Rectal smooth muscle tissue (tissue), 1 donor: ENCODE measurements around the gene SMAD6.

Source experiments
- H3K27ac ChIP-seq: one replicate; pipeline ENCODE4 v1.7.0; 2013; ENCODE audit warnings: low read depth, low read length, inconsistent platforms
- H3K27me3 ChIP-seq: one replicate; pipeline ENCODE4 v1.7.0; 2013; ENCODE audit warnings: low read length; ENCODE audit not compliant: control insufficient read depth, insufficient read depth
- H3K36me3 ChIP-seq: one replicate; pipeline ENCODE4 v1.7.0; 2013; ENCODE audit warnings: low read length; ENCODE audit not compliant: control insufficient read depth, insufficient read depth
- H3K4me1 ChIP-seq: one replicate; pipeline ENCODE4 v1.7.0; 2013; ENCODE audit warnings: low read length; ENCODE audit not compliant: control insufficient read depth, insufficient read depth
- H3K4me3 ChIP-seq: one replicate; pipeline ENCODE4 v1.7.0; 2013; ENCODE audit warnings: low read length
- H3K9ac ChIP-seq: one replicate; pipeline ENCODE4 v1.7.0; 2013; ENCODE audit warnings: low read length

The SMAD6 gene

GRCh38 chr15:66802025-66803001, 100.3 kb downstream of the SMAD6 start:
- no peak overlapping the region for H3K4me3 ChIP-seq
- no peaks in the 10 kb centered on the region for H3K27me3 ChIP-seq
- H3K36me3 ChIP-seq, result no peaks in the 10 kb centered on the region
- H3K4me1 ChIP-seq, result peaks cover 20% of the 10 kb centered on the region
- H3K27ac ChIP-seq, result peak overlapping the region; percentile 56
- no peak overlapping the region for H3K9ac ChIP-seq

- Histone ChIP-seq H3K27ac (peak overlapping the region; percentile 56), H3K36me3 (no peaks in the 10 kb centered on the region), H3K27me3 (no peaks in the 10 kb centered on the region), H3K9ac (no peak overlapping the region), H3K4me3 (no peak overlapping the region), H3K4me1 (peaks cover 20% of the 10 kb centered on the region)
Observed at GRCh38 chr15:66803182-66803729, 101.2 kb downstream of the SMAD6 start.

GRCh38 chr15:66803749-66804148, 101.7 kb downstream of the SMAD6 start:
- H3K9ac ChIP-seq, result no peak overlapping the region
- peaks cover 19% of the 10 kb centered on the region for H3K4me1 ChIP-seq
- H3K27ac ChIP-seq, result peak overlapping the region; percentile 56
- no peak overlapping the region for H3K4me3 ChIP-seq
- H3K27me3 ChIP-seq, result no peaks in the 10 kb centered on the region
- no peaks in the 10 kb centered on the region for H3K36me3 ChIP-seq

DNA sequence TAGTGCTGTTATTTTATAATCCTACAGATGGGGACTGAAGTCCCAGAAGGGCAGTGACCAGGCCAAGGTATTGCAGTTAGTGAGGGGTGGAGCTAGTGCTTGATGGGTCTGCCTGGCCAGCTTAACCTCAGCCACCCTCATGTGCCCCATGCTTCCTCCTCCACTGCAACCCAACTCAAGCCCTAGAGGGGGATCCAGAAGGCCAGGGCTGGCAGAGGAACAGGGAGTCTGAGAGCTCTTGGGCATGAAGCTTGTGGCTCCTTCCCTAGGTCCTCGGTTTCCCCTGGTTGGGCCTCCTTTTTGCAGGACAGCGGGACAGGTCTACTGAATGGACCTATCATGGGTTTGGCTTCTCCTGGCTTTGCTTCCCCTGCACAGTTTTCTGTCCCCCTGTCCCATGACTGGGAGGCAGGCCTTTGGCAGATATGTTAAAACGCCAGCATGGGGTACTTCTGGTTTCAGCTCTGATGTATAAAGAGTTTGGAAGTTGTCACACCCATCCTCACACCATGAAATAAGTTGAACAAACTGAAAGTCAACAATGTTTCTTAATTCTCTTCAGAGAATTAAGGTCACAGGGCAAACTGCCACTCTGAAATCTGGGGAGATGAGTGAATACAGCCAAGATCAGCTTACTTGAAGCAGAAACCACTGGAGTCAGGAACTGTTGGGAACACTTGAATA, 103.3 kb downstream of the SMAD6 start:
- Histone ChIP-seq H3K9ac (peak overlapping the region; percentile 6), H3K4me1 (peaks cover 19% of the 10 kb centered on the region), H3K36me3 (no peaks in the 10 kb centered on the region), H3K27me3 (no peaks in the 10 kb centered on the region), H3K4me3 (no peak overlapping the region), H3K27ac (no peak overlapping the region)

DNA sequence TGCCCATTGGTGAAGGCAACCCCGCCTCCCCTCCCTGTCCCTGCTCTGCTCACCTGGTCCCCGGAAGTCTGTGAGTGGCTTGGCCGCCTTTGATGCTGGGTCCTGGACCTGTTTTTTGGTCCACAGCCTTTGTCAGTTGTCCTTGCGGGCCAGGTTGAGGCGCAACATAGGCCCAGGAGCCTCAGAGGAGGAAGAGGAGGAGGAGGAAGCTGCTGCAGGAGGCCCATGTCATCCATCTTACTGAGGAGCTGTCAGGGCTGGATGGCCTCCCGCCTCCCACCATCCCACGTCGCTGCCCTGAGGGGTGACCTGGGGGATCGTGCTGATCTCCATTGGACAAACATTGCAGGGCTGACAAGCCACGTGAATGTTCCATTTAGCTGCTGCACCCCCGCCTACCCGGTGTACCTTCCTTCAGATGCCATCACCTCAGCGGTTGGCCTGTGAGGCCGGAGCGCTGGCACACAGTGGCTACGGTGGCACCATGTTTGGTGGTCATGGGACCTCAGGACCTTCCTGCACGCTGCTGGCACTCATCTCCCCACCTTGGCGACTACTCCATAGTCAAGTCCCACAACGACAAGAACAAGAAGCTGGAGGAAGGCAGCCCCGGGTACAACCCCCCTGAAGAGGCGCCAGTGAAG, 106.3 kb downstream of the SMAD6 start:
- H3K27ac ChIP-seq, result no peak overlapping the region
- H3K4me1 ChIP-seq, result peaks cover 5% of the 10 kb centered on the region
- H3K27me3 ChIP-seq, result no peaks in the 10 kb centered on the region
- H3K4me3 ChIP-seq, result no peak overlapping the region
- H3K36me3 ChIP-seq, result no peaks in the 10 kb centered on the region
- H3K9ac ChIP-seq, result no peak overlapping the region

- no peaks in the 10 kb centered on the region for H3K36me3 ChIP-seq
- H3K27me3 ChIP-seq, result no peaks in the 10 kb centered on the region
- no peak overlapping the region for H3K27ac ChIP-seq
- no peak overlapping the region for H3K4me3 ChIP-seq
- no peaks in the 10 kb centered on the region for H3K4me1 ChIP-seq
- no peak overlapping the region for H3K9ac ChIP-seq
Observed at GRCh38 chr15:66809664-66810063, 107.6 kb downstream of the SMAD6 start.

- Histone ChIP-seq H3K4me3 (no peak overlapping the region), H3K4me1 (no peaks in the 10 kb centered on the region), H3K36me3 (no peaks in the 10 kb centered on the region), H3K27ac (no peak overlapping the region), H3K27me3 (no peaks in the 10 kb centered on the region), H3K9ac (no peak overlapping the region)
Observed at GRCh38 chr15:66815318-66815717, 113.3 kb downstream of the SMAD6 start.

GRCh38 chr15:66816201-66816600, 114.2 kb downstream of the SMAD6 start:
- no peak overlapping the region for H3K9ac ChIP-seq

DNA sequence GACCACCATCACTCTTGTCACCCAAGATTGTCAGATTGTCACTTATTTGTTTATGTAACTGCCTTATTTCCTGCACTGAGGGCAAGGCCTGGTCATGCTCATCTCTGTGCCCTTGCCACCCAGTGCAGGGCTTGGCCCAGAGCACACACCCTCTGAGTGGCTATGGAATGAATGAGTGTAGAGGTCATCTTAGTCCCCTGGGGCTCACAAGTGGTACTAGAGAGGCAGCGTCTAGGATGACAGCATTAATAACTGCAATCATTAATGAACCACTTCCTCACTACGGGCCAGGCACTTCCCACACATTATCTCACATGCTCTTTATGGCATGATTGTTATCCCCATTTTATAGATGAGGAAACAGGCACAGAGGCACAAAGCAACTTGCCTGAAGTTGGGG, 117.0 kb downstream of the SMAD6 start:
- Histone ChIP-seq H3K4me3 (no peak overlapping the region), H3K36me3 (no peaks in the 10 kb centered on the region), H3K27ac (no peak overlapping the region), H3K9ac (no peak overlapping the region), H3K27me3 (no peaks in the 10 kb centered on the region), H3K4me1 (no peaks in the 10 kb centered on the region)

More at GRCh38 chr15:66816201-66816600, 114.2 kb downstream of the SMAD6 start:
- H3K27me3 ChIP-seq, result no peaks in the 10 kb centered on the region
- H3K4me3 ChIP-seq, result no peak overlapping the region
- no peaks in the 10 kb centered on the region for H3K4me1 ChIP-seq
- H3K36me3 ChIP-seq, result no peaks in the 10 kb centered on the region
- H3K27ac ChIP-seq, result no peak overlapping the region

DNA sequence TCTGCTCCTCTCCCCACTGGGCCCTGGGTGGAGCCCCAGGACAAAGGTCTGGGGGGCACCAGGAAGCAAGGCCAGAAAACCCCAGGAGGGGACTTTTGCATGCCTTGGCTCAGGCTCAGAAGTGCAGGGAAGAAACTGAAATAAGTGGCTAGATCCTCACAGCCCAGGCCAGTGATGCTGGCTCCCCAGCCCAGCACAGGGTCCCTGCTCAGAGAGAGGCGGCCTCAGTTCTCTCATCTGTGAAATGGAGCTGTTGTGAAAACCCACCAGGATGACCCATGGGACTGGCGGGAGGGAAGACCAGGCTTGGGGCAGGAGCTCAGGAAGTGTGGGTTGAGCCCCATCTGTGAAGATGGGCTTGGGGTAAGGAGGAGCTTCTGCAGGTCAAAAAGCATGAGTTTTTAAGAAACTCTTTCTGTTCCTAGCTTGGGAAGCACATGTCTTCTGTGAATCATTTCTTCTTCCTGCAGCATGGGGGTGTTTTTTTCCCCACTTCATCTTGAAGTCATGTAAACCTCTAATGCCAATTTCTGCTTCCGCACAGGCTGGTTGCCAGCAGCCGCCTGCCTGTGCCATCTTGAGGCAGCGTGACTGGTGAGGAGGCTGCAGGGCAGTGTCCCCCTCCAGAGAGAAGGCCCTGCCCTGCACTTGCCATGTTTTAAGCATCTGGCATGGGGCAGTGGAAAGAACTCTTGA, 118.6 kb downstream of the SMAD6 start:
- H3K27me3 ChIP-seq, result no peaks in the 10 kb centered on the region
- H3K36me3 ChIP-seq, result no peaks in the 10 kb centered on the region
- H3K9ac ChIP-seq, result no peak overlapping the region
- no peak overlapping the region for H3K27ac ChIP-seq
- no peaks in the 10 kb centered on the region for H3K4me1 ChIP-seq
- no peak overlapping the region for H3K4me3 ChIP-seq

GRCh38 chr15:66821307-66821706, 119.3 kb downstream of the SMAD6 start:
- H3K9ac ChIP-seq, result no peak overlapping the region
- H3K36me3 ChIP-seq, result no peaks in the 10 kb centered on the region
- no peak overlapping the region for H3K4me3 ChIP-seq
- H3K27me3 ChIP-seq, result no peaks in the 10 kb centered on the region
- H3K4me1 ChIP-seq, result no peaks in the 10 kb centered on the region
- no peak overlapping the region for H3K27ac ChIP-seq

GRCh38 chr15:66822114-66822513, 120.1 kb downstream of the SMAD6 start:
- Histone ChIP-seq H3K4me3 (no peak overlapping the region), H3K4me1 (no peaks in the 10 kb centered on the region), H3K9ac (no peak overlapping the region), H3K27me3 (no peaks in the 10 kb centered on the region), H3K27ac (no peak overlapping the region), H3K36me3 (no peaks in the 10 kb centered on the region)
